Ishikawa (cell line): Measurements from ENCODE around the gene BTG1.

Experiments used
- CEBPB ChIP-seq: IDR thresholded peaks from 2 replicates; pipeline ENCODE4 v1.6.1; 2012
- EP300 ChIP-seq: IDR thresholded peaks from 2 replicates; pipeline ENCODE4 v1.6.1; 2012; ENCODE audit warnings: borderline replicate concordance
- RAD21 ChIP-seq: IDR thresholded peaks from 2 replicates; pipeline ENCODE4 v1.6.1; 2012; ENCODE audit warnings: low read depth
- TAF1 ChIP-seq: IDR thresholded peaks from 2 replicates; pipeline ENCODE4 v1.6.1; 2012; ENCODE audit warnings: low read depth, mild to moderate bottlenecking
- TEAD4 ChIP-seq: IDR thresholded peaks from 2 replicates; pipeline ENCODE4 v1.6.1; 2012
- YY1 ChIP-seq: IDR thresholded peaks from 2 replicates; pipeline ENCODE4 v1.6.1; 2012; ENCODE audit warnings: low read depth
- TF ChIP-seq, protein P1 (sequence below): IDR thresholded peaks from 2 replicates; pipeline ENCODE4 v1.6.1; 2012; ENCODE audit warnings: low read depth, mild to moderate bottlenecking

DNA sequence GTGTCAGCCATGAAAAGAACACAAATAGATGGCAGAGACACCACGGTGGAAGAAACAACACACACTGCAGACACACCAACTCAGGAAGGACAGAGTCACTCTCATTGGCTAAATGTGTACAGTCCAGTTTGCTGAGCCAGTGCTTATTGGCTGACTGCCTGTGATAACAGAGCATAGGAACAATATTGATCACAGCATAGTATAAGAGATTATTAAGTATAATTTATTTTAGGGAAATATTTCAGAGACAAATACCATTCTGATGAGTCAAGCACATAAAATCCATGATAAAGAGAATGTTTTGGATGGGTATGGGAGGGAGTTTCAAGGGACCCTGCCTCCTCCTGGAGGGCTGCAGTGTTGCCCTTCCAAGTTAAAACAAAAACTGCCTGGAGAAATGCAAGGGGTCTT is 50.9 kb downstream of the BTG1 start:
- TF ChIP-seq TAF1: no peak
- no peak for TF ChIP-seq TEAD4
- TF ChIP-seq RAD21: no peak
- no peak for TF ChIP-seq YY1
- no peak for TF ChIP-seq CEBPB
- TF ChIP-seq EP300: no peak
- TF ChIP-seq, protein P1, sequence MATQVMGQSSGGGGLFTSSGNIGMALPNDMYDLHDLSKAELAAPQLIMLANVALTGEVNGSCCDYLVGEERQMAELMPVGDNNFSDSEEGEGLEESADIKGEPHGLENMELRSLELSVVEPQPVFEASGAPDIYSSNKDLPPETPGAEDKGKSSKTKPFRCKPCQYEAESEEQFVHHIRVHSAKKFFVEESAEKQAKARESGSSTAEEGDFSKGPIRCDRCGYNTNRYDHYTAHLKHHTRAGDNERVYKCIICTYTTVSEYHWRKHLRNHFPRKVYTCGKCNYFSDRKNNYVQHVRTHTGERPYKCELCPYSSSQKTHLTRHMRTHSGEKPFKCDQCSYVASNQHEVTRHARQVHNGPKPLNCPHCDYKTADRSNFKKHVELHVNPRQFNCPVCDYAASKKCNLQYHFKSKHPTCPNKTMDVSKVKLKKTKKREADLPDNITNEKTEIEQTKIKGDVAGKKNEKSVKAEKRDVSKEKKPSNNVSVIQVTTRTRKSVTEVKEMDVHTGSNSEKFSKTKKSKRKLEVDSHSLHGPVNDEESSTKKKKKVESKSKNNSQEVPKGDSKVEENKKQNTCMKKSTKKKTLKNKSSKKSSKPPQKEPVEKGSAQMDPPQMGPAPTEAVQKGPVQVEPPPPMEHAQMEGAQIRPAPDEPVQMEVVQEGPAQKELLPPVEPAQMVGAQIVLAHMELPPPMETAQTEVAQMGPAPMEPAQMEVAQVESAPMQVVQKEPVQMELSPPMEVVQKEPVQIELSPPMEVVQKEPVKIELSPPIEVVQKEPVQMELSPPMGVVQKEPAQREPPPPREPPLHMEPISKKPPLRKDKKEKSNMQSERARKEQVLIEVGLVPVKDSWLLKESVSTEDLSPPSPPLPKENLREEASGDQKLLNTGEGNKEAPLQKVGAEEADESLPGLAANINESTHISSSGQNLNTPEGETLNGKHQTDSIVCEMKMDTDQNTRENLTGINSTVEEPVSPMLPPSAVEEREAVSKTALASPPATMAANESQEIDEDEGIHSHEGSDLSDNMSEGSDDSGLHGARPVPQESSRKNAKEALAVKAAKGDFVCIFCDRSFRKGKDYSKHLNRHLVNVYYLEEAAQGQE: no peak
